Spinal cord (tissue), 10 donors: ENCODE results near the gene PRKCD. TPM values are rescaled to one million over a fixed set of nuclear protein-coding genes. Genes with fewer than 3 reads are reported as not detected.

Experiments
- DNase-seq, 6 donors: peaks; one replicate each; pipeline versions ENCODE4 v3.0.0 to v3.0.0-alpha.2; 2013 to 2015; ENCODE audit warnings: low spot score in 6 of 6, low read depth in 4 of 6
- H3K27ac ChIP-seq: one replicate; pipeline ENCODE4 v1.5.1; 2013; ENCODE audit warnings: low read depth, low read length, control low read depth
- H3K27me3 ChIP-seq: one replicate; pipeline ENCODE4 v1.6.1; 2013; ENCODE audit warnings: low read length; ENCODE audit not compliant: control insufficient read depth, insufficient read depth
- H3K36me3 ChIP-seq: one replicate; pipeline ENCODE4 v1.6.1; 2013; ENCODE audit warnings: low read length; ENCODE audit not compliant: control insufficient read depth, insufficient read depth
- H3K4me1 ChIP-seq: one replicate; pipeline ENCODE4 v1.6.1; 2013; ENCODE audit warnings: low read length; ENCODE audit not compliant: control insufficient read depth, insufficient read depth
- H3K4me3 ChIP-seq: one replicate; pipeline ENCODE4 v1.5.1; 2013; ENCODE audit warnings: low read depth, low read length, control low read depth
- H3K9me3 ChIP-seq: one replicate; pipeline ENCODE4 v1.6.1; 2013; ENCODE audit warnings: low read length; ENCODE audit not compliant: control insufficient read depth, insufficient read depth
- WGBS: methylation state at CpG from one replicate; pipeline ENCODE4 v1.1.5; 2013; ENCODE audit warnings: missing lambda C conversion rate; ENCODE audit not compliant: insufficient coverage; 5-methylcytosine and 5-hydroxymethylcytosine counted together
- polyA plus RNA-seq, 2 donors: library from polyadenylated mRNA; unstranded; fragments of 120-200 nt; gene quantifications; one replicate each; pipeline ENCODE4 v1.2.1, GENCODE V29; 2013; ENCODE audit not compliant: insufficient read length in 2 of 2
- total RNA-seq, 2 donors: library from RNA; depleted of rRNA in 1 of 2; stranded (reverse); fragments of 120-200 nt in 1 of 2; fragments of >200 nt in 1 of 2; gene quantifications; one replicate each; pipeline versions ENCODE4 v1.2.3 to v1.2.4, GENCODE V29; 2013 to 2014
- donor health status: healthy.

PRKCD gene
- total and polyA plus RNA-seq, 4 donors = 2.9 to 15.0 (median 11.2) TPM

GRCh38 chr3:53202331-53203015 is 41.5 kb downstream of the PRKCD start:
- Histone ChIP-seq H3K27me3 (no peaks in the 10 kb centered on the region), H3K9me3 (no peaks in the 10 kb centered on the region), H3K36me3 (no peaks in the 10 kb centered on the region), H3K4me3 (no peak overlapping the region), H3K4me1 (no peaks in the 10 kb centered on the region), H3K27ac (no peak overlapping the region)
- 84% methylated on average over 14 of the region's 14 CpGs for WGBS
- no peak for DNase-seq

- H3K27me3 ChIP-seq = no peaks in the 10 kb centered on the region
- WGBS = 92% methylated on average over 2 of the region's 9 CpGs
- H3K27ac ChIP-seq = no peak overlapping the region
- H3K4me1 ChIP-seq = no peaks in the 10 kb centered on the region
- DNase-seq = no peak
- H3K4me3 ChIP-seq = no peak overlapping the region
- no peaks in the 10 kb centered on the region for H3K36me3 ChIP-seq
- no peaks in the 10 kb centered on the region for H3K9me3 ChIP-seq
These were observed 51.0 kb downstream of the PRKCD start for GRCh38 chr3:53211706-53212702.

- Histone ChIP-seq H3K36me3 (no peaks in the 10 kb centered on the region), H3K4me3 (no peak overlapping the region), H3K27ac (no peak overlapping the region), H3K27me3 (no peaks in the 10 kb centered on the region), H3K4me1 (no peaks in the 10 kb centered on the region), H3K9me3 (no peaks in the 10 kb centered on the region)
- no peak for DNase-seq
- 94% methylated on average over 5 of the region's 7 CpGs for WGBS
These were observed 52.3 kb downstream of the PRKCD start for GRCh38 chr3:53213276-53213675.

- Histone ChIP-seq H3K4me3 (no peak overlapping the region), H3K27me3 (no peaks in the 10 kb centered on the region), H3K27ac (no peak overlapping the region), H3K4me1 (no peaks in the 10 kb centered on the region), H3K36me3 (no peaks in the 10 kb centered on the region), H3K9me3 (no peaks in the 10 kb centered on the region)
- no CpG with 5 or more reads among the region's 2 CpGs for WGBS
- DNase-seq = no peak
These were observed 54.8 kb downstream of the PRKCD start for GRCh38 chr3:53215816-53216215.

GRCh38 chr3:53216723-53217122 is 55.7 kb downstream of the PRKCD start:
- no CpG with 5 or more reads among the region's 3 CpGs for WGBS
- no peak overlapping the region for H3K27ac ChIP-seq
- no peaks in the 10 kb centered on the region for H3K9me3 ChIP-seq
- no peaks in the 10 kb centered on the region for H3K27me3 ChIP-seq
- H3K4me3 ChIP-seq = no peak overlapping the region
- no peaks in the 10 kb centered on the region for H3K36me3 ChIP-seq
- DNase-seq = no peak
- no peaks in the 10 kb centered on the region for H3K4me1 ChIP-seq

GRCh38 chr3:53217175-53217574 is 56.2 kb downstream of the PRKCD start:
- 92% methylated on average over 1 of the region's 2 CpGs for WGBS
- Histone ChIP-seq H3K9me3 (no peaks in the 10 kb centered on the region), H3K27me3 (no peaks in the 10 kb centered on the region), H3K4me3 (no peak overlapping the region), H3K36me3 (peaks cover 4% of the 10 kb centered on the region), H3K27ac (no peak overlapping the region), H3K4me1 (peaks cover 3% of the 10 kb centered on the region)
- no peak for DNase-seq

GRCh38 chr3:53218131-53218530 is 57.1 kb downstream of the PRKCD start:
- Histone ChIP-seq H3K27me3 (no peaks in the 10 kb centered on the region), H3K4me3 (no peak overlapping the region), H3K9me3 (no peaks in the 10 kb centered on the region), H3K4me1 (peaks cover 6% of the 10 kb centered on the region), H3K27ac (no peak overlapping the region), H3K36me3 (peaks cover 11% of the 10 kb centered on the region)
- DNase-seq = no peak
- WGBS = 79% methylated on average over 2 of the region's 2 CpGs

- DNase-seq = peak in 5 of 6 donors; percentile 32 to 86 (median 64)
These were observed 59.0 kb downstream of the PRKCD start for GRCh38 chr3:53219895-53220483.

GRCh38 chr3:53221345-53221744 is 60.3 kb downstream of the PRKCD start:
- no peak for DNase-seq
- peaks cover 43% of the 10 kb centered on the region for H3K36me3 ChIP-seq
- H3K4me3 ChIP-seq = no peak overlapping the region
- H3K4me1 ChIP-seq = peaks cover 6% of the 10 kb centered on the region
- no CpG with 5 or more reads among the region's 4 CpGs for WGBS
- H3K27me3 ChIP-seq = no peaks in the 10 kb centered on the region
- H3K9me3 ChIP-seq = no peaks in the 10 kb centered on the region
- H3K27ac ChIP-seq = no peak overlapping the region

More at GRCh38 chr3:53219895-53220483, 59.0 kb downstream of the PRKCD start:
- no peak overlapping the region for H3K27ac ChIP-seq
- WGBS = 69% methylated on average over 7 of the region's 10 CpGs
- H3K36me3 ChIP-seq = peaks cover 30% of the 10 kb centered on the region
- no peaks in the 10 kb centered on the region for H3K9me3 ChIP-seq
- no peak overlapping the region for H3K4me3 ChIP-seq
- H3K27me3 ChIP-seq = no peaks in the 10 kb centered on the region
- H3K4me1 ChIP-seq = peaks cover 6% of the 10 kb centered on the region
